IPS-NIHi7 (cell line): ENCODE results near the gene IL17F.

ENCODE experiments used
- DNase-seq: peaks from one replicate; pipeline ENCODE4 v3.0.0; 2012; ENCODE audit warnings: mixed read lengths; ENCODE audit errors: extremely low spot score

IL17F gene

GRCh38 chr6:52190409-52190808 is 53.9 kb downstream of the IL17F start:
- DNase-seq, result no peak

- no peak for DNase-seq
Measured at GRCh38 chr6:52189974-52190373, 54.3 kb downstream of the IL17F start.

GRCh38 chr6:52187098-52187497 is 57.2 kb downstream of the IL17F start:
- DNase-seq, result no peak
